Measurements from ENCODE around the gene CDK4. TPM values are rescaled to one million over a fixed set of nuclear protein-coding genes. Genes with fewer than 3 reads are reported as not detected.

The CDK4 gene
- total and polyA plus RNA-seq, 2 of the 4 experiments (the other 2 are of a cell fraction) = 261 to 297 TPM

GRCh38 chr12:57756406-57757341, 4.6 kb upstream of the CDK4 start:
- POLR2A ChIA-PET (ENCODE audit: unreplicated experiment) = no interaction called here
- no peak overlapping the region for H2BK120ac ChIP-seq (ENCODE audit: low read depth, low read length)

More at GRCh38 chr12:57756406-57757341, 4.6 kb upstream of the CDK4 start:
- H2BK20ac ChIP-seq (ENCODE audit: low read depth, low read length) = no peak overlapping the region
- H3K23ac ChIP-seq (ENCODE audit: low read depth, low read length) = no peak overlapping the region
- no peak overlapping the region for H4K91ac ChIP-seq (ENCODE audit: insufficient read depth, low read depth, low read length)
- H2AFZ ChIP-seq (replicated peaks; ENCODE audit: low read length, poor library complexity) = peak overlapping the region; percentile 12
- H3K18ac ChIP-seq (ENCODE audit: low read depth, low read length) = no peak overlapping the region
- H3K9ac ChIP-seq (ENCODE audit: low read depth, low read length) = no peak overlapping the region
- no peak overlapping the region for H2AK9ac ChIP-seq (replicated peaks; ENCODE audit: low read depth, low read length, poor library complexity)
- no TSS peak for BruUV-seq (replicated peaks)
- H2AK5ac ChIP-seq (ENCODE audit: low read depth, low read length) = no peak overlapping the region
- no peak overlapping the region for H4K5ac ChIP-seq (ENCODE audit: low read depth, low read length)
- peaks cover 9% of the 10 kb centered on the region for H3K36me3 ChIP-seq (ENCODE audit: control insufficient read depth, insufficient read depth, low read length)
- H3K56ac ChIP-seq (ENCODE audit: extremely low read depth, insufficient read depth, low read length) = no peak overlapping the region
- 64% methylated on average over 9 of the region's 22 CpGs; no CpG with 5 or more reads in 1 of the 2 experiments for WGBS, 2 experiments (ENCODE audit: extremely low coverage in 2 of 2, insufficient read length in 1 of 2)
- intact Hi-C loops (cut with micrococcal nuclease) = no loop called here
- no peak overlapping the region for H3K4me3 ChIP-seq (ENCODE audit: insufficient read depth, low read depth, low read length)
- in situ Hi-C loops (cut with MboI; ENCODE audit: low sequenced_read_pairs) = no loop called here
- DNase-seq = no peak
- H3K14ac ChIP-seq (replicated peaks; ENCODE audit: low read depth, low read length) = no peak overlapping the region
- H3K27me3 ChIP-seq (ENCODE audit: control insufficient read depth, insufficient read depth, low read length) = peaks cover 10% of the 10 kb centered on the region
- CTCF ChIA-PET = interaction anchor here (0.7 kb wide), 1 partner anchor 186 kb away, joined by 3 read pairs; no protein-coding TSS in a partner anchor
- H2BK15ac ChIP-seq (ENCODE audit: low read depth, low read length) = no peak overlapping the region
- H4K20me1 ChIP-seq (ENCODE audit: insufficient read depth, low read length) = no peaks in the 10 kb centered on the region; the same call in 1 of the 2 replicates
- H2BK5ac ChIP-seq (ENCODE audit: low read depth, low read length, poor library complexity, severe bottlenecking) = no peak overlapping the region
- H3K9me3 ChIP-seq (ENCODE audit: control insufficient read depth, insufficient read depth, low read length) = no peaks in the 10 kb centered on the region
- ATAC-seq (ENCODE audit: low read depth) = no peak
- dilution Hi-C loops (cut with HindIII; ENCODE audit: low sequenced_read_pairs, unreplicated experiment) = no loop called here
- no peak overlapping the region for H4K8ac ChIP-seq (ENCODE audit: low read depth in 2 of 2, low read length in 2 of 2)
- H3K4me2 ChIP-seq (ENCODE audit: low read depth, low read length) = peak overlapping the region; percentile 35
- H3K79me1 ChIP-seq (ENCODE audit: low read depth in 1 of 2, low read length in 2 of 2) = peaks cover 0 to 9% of the 10 kb centered on the region in 2 experiments; a peak in 3 of 4 replicates
- TF ChIP-seq CTCF (conservative IDR thresholded peaks at IDR 0.05; ENCODE audit: low read depth, low read length) = peak; percentile 56
- no peak for TF ChIP-seq MAZ (IDR thresholded peaks at IDR 0.05; ENCODE audit: borderline replicate concordance, low read depth, low read length)
- no peak for TF ChIP-seq MXI1 (IDR thresholded peaks at IDR 0.05; ENCODE audit: borderline replicate concordance, low read depth, low read length)
- no peak for TF ChIP-seq RFX5 (IDR thresholded peaks at IDR 0.05; ENCODE audit: low read depth, low read length)
- TF ChIP-seq FOS (IDR thresholded peaks at IDR 0.05; ENCODE audit: low read depth, low read length) = no peak
- peak; percentile 28 for TF ChIP-seq RAD21 (IDR thresholded peaks at IDR 0.05; ENCODE audit: low read length)
- TF ChIP-seq ELK1 (IDR thresholded peaks at IDR 0.05; ENCODE audit: borderline replicate concordance, low read depth, low read length) = no peak
- TF ChIP-seq BHLHE40 (IDR thresholded peaks at IDR 0.05; ENCODE audit: low read depth, low read length) = no peak
- TF ChIP-seq SMC3 (IDR thresholded peaks at IDR 0.05; ENCODE audit: low read depth, low read length) = 0 out of 2 replicates have a peak, but pooled peaks have one; percentile 6
- H3K4ac ChIP-seq (ENCODE audit: low read depth, low read length) = no peak overlapping the region
- peaks cover 4% of the 10 kb centered on the region for H3K9me1 ChIP-seq (ENCODE audit: insufficient read depth, low read length)
- H3K4me1 ChIP-seq (ENCODE audit: control insufficient read depth, insufficient read depth, low read length) = peaks cover 3% of the 10 kb centered on the region; the same call in 1 of the 2 replicates
- H3K27ac ChIP-seq (ENCODE audit: insufficient read depth, low read length) = no peak overlapping the region

Measured in IMR-90 (cell line).